Stimulated activated CD4-positive, alpha-beta T cell treated with anti-CD3 and anti-CD28 coated beads, Interleukin-4, amount 100 ng/mL, for 4 hours (primary cell): Measurements from ENCODE around the gene HSPA4L.

Experiments used
- DNase-seq, 2 experiments: peaks; one replicate each; pipeline ENCODE4 v3.0.0-alpha.2; 2020

Gene HSPA4L

GRCh38 chr4:127782275-127783025 lies at the start of gene HSPA4L:
HSPA4L (plus strand) TSS chr4:127782322; CDS start chr4:127782551, 229 bp downstream.
- DNase-seq: peak; percentile 30 to 60

GRCh38 chr4:127732623-127733328 lies 49.3 kb upstream of the HSPA4L start:
- no peak for DNase-seq

GRCh38 chr4:127734976-127735375 lies 47.1 kb upstream of the HSPA4L start:
- DNase-seq: no peak

- no peak for DNase-seq
These were observed 44.8 kb upstream of the HSPA4L start for GRCh38 chr4:127737295-127737694.

GRCh38 chr4:127741247-127741646 lies 40.9 kb upstream of the HSPA4L start:
- no peak for DNase-seq

GRCh38 chr4:127747883-127748282 lies 34.2 kb upstream of the HSPA4L start:
- no peak for DNase-seq

GRCh38 chr4:127748957-127749356 lies 33.2 kb upstream of the HSPA4L start:
- DNase-seq: no peak

GRCh38 chr4:127756906-127757305 lies 25.2 kb upstream of the HSPA4L start:
- DNase-seq: no peak

GRCh38 chr4:127759228-127759820 lies 22.8 kb upstream of the HSPA4L start:
- no peak for DNase-seq

- no peak for DNase-seq
These were observed 22.2 kb upstream of the HSPA4L start for GRCh38 chr4:127759893-127760292.

- DNase-seq: no peak
These were observed 10.4 kb upstream of the HSPA4L start for GRCh38 chr4:127771535-127772275.

GRCh38 chr4:127772769-127773671 lies 9.1 kb upstream of the HSPA4L start:
- DNase-seq: no peak

GRCh38 chr4:127775843-127776242 lies 6.3 kb upstream of the HSPA4L start:
- no peak for DNase-seq

GRCh38 chr4:127776620-127777019 lies 5.5 kb upstream of the HSPA4L start:
- DNase-seq: no peak

- no peak for DNase-seq
These were observed 4.6 kb upstream of the HSPA4L start for GRCh38 chr4:127777487-127777886.

GRCh38 chr4:127778102-127778501 lies 4.0 kb upstream of the HSPA4L start:
- DNase-seq: no peak

GRCh38 chr4:127780598-127780997 lies 1.5 kb upstream of the HSPA4L start:
- DNase-seq: no peak

GRCh38 chr4:127781300-127782024 lies 660 bp upstream of the HSPA4L start:
- DNase-seq: no peak

- DNase-seq: no peak
These were observed 172 bp upstream of the HSPA4L start for GRCh38 chr4:127782025-127782274.

GRCh38 chr4:127783026-127783769 lies 1.1 kb downstream of the HSPA4L start:
- DNase-seq: peak in 1 of 2 experiments; percentile 5
